Measurements from ENCODE around the gene RBKS. TPM values are rescaled to one million over a fixed set of nuclear protein-coding genes. Genes with fewer than 3 reads are reported as not detected.

The RBKS gene
- total RNA-seq, 1 donor from 2014 or later = 0.79 TPM

- DNase-seq (ENCODE audit: low read depth, low spot score) = no peak
- TF ChIP-seq, protein P1, sequence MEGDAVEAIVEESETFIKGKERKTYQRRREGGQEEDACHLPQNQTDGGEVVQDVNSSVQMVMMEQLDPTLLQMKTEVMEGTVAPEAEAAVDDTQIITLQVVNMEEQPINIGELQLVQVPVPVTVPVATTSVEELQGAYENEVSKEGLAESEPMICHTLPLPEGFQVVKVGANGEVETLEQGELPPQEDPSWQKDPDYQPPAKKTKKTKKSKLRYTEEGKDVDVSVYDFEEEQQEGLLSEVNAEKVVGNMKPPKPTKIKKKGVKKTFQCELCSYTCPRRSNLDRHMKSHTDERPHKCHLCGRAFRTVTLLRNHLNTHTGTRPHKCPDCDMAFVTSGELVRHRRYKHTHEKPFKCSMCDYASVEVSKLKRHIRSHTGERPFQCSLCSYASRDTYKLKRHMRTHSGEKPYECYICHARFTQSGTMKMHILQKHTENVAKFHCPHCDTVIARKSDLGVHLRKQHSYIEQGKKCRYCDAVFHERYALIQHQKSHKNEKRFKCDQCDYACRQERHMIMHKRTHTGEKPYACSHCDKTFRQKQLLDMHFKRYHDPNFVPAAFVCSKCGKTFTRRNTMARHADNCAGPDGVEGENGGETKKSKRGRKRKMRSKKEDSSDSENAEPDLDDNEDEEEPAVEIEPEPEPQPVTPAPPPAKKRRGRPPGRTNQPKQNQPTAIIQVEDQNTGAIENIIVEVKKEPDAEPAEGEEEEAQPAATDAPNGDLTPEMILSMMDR (conservative IDR thresholded peaks at IDR 0.05) = no peak
- Mint-ChIP-seq H3K27me3 (ENCODE audit: low read depth) (no peaks in the 10 kb centered on the region), H3K27ac (ENCODE audit: unreplicated experiment) (no peak overlapping the region), H3K9me3 (no peaks in the 10 kb centered on the region), H3K4me3 (no peak overlapping the region), H3K4me1 (no peaks in the 10 kb centered on the region), H3K36me3 (ENCODE audit: low read depth) (peaks cover 7% of the 10 kb centered on the region)
These were observed 7.5 kb upstream of the RBKS start for GRCh38 chr2:27897717-27898116.

DNA sequence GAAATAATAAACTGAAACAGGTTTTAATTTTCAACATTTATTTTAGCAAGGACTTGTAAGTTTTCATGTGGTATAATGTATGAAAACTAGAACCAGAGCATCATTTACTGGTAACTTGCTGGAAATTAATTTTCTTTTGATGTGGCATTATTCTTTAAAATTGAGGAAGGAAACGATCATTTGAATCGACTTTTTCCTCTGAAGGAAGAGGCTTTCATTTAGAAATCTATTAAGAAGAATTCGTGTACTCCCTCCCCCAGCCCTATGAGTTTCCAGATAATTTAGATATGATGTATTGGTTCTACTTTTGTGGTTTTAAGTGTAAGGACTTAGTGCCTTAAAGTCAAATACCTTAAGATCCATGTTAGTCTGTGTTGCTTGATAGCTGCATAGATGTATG, 2.8 kb upstream of the RBKS start:
- no peak for DNase-seq (ENCODE audit: low read depth, low spot score)
- peak overlapping the region; percentile 0 for H3K4me3 Mint-ChIP-seq
- H3K36me3 Mint-ChIP-seq (ENCODE audit: low read depth) = peaks cover 5% of the 10 kb centered on the region
- H3K27ac Mint-ChIP-seq (ENCODE audit: unreplicated experiment) = no peak overlapping the region
- H3K4me1 Mint-ChIP-seq = peaks cover 21% of the 10 kb centered on the region
- no peaks in the 10 kb centered on the region for H3K9me3 Mint-ChIP-seq
- H3K27me3 Mint-ChIP-seq (ENCODE audit: low read depth) = no peaks in the 10 kb centered on the region
- TF ChIP-seq, protein P1 (conservative IDR thresholded peaks at IDR 0.05) = no peak

GRCh38 chr2:27891673-27892105, 1.5 kb upstream of the RBKS start:
- peaks cover 21% of the 10 kb centered on the region for H3K4me1 Mint-ChIP-seq
- H3K36me3 Mint-ChIP-seq (ENCODE audit: low read depth) = peaks cover 2% of the 10 kb centered on the region
- no peaks in the 10 kb centered on the region for H3K9me3 Mint-ChIP-seq
- peak overlapping the region; percentile 96 for H3K4me3 Mint-ChIP-seq
- TF ChIP-seq, protein P1 (conservative IDR thresholded peaks at IDR 0.05) = no peak
- no peak for DNase-seq (ENCODE audit: low read depth, low spot score)
- H3K27ac Mint-ChIP-seq (ENCODE audit: unreplicated experiment) = no peak overlapping the region
- H3K27me3 Mint-ChIP-seq (ENCODE audit: low read depth) = no peaks in the 10 kb centered on the region

GRCh38 chr2:27890924-27891672, 911 bp upstream of the RBKS start:
- H3K27me3 Mint-ChIP-seq (ENCODE audit: low read depth) = no peaks in the 10 kb centered on the region
- TF ChIP-seq, protein P1 (conservative IDR thresholded peaks at IDR 0.05) = no peak
- H3K4me1 Mint-ChIP-seq = peaks cover 21% of the 10 kb centered on the region
- H3K9me3 Mint-ChIP-seq = no peaks in the 10 kb centered on the region
- H3K36me3 Mint-ChIP-seq (ENCODE audit: low read depth) = no peaks in the 10 kb centered on the region
- peak overlapping the region; percentile 93 for H3K27ac Mint-ChIP-seq (ENCODE audit: unreplicated experiment)
- peak; percentile 43 for DNase-seq (ENCODE audit: low read depth, low spot score)
- H3K4me3 Mint-ChIP-seq = peak overlapping the region; percentile 96

- no peaks in the 10 kb centered on the region for H3K9me3 Mint-ChIP-seq
- no peaks in the 10 kb centered on the region for H3K36me3 Mint-ChIP-seq (ENCODE audit: low read depth)
- peak overlapping the region; percentile 96 for H3K4me3 Mint-ChIP-seq
- H3K27me3 Mint-ChIP-seq (ENCODE audit: low read depth) = no peaks in the 10 kb centered on the region
- DNase-seq (ENCODE audit: low read depth, low spot score) = no peak
- H3K4me1 Mint-ChIP-seq = peaks cover 21% of the 10 kb centered on the region
- peak overlapping the region; percentile 100 for H3K27ac Mint-ChIP-seq (ENCODE audit: unreplicated experiment)
- TF ChIP-seq, protein P1 (conservative IDR thresholded peaks at IDR 0.05) = no peak
These were observed 427 bp downstream of the RBKS start for GRCh38 chr2:27889774-27890145.

All from neural crest cell (in vitro differentiated cells).